GM12873 (cell line): ENCODE data around the gene ARHGAP18.

Experiments used
- TF ChIP-seq, protein P1 (sequence below): IDR thresholded peaks from 2 replicates; pipeline ENCODE4 v1.5.1; 2012; ENCODE audit warnings: low read depth, mild to moderate bottlenecking, moderate library complexity, low read length, control low read depth; ENCODE audit not compliant: insufficient read depth; ENCODE audit errors: missing control alignments

Gene ARHGAP18

GRCh38 chr6:129643968-129644367, 66.0 kb downstream of the ARHGAP18 start:
- TF ChIP-seq, protein P1, sequence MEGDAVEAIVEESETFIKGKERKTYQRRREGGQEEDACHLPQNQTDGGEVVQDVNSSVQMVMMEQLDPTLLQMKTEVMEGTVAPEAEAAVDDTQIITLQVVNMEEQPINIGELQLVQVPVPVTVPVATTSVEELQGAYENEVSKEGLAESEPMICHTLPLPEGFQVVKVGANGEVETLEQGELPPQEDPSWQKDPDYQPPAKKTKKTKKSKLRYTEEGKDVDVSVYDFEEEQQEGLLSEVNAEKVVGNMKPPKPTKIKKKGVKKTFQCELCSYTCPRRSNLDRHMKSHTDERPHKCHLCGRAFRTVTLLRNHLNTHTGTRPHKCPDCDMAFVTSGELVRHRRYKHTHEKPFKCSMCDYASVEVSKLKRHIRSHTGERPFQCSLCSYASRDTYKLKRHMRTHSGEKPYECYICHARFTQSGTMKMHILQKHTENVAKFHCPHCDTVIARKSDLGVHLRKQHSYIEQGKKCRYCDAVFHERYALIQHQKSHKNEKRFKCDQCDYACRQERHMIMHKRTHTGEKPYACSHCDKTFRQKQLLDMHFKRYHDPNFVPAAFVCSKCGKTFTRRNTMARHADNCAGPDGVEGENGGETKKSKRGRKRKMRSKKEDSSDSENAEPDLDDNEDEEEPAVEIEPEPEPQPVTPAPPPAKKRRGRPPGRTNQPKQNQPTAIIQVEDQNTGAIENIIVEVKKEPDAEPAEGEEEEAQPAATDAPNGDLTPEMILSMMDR = no peak

GRCh38 chr6:129643176-129643575, 66.8 kb downstream of the ARHGAP18 start:
- TF ChIP-seq, protein P1 = no peak

GRCh38 chr6:129642322-129642721, 67.7 kb downstream of the ARHGAP18 start:
- TF ChIP-seq, protein P1 = no peak

- TF ChIP-seq, protein P1 = no peak
Observed at GRCh38 chr6:129641344-129641743, 68.6 kb downstream of the ARHGAP18 start.

GRCh38 chr6:129638686-129639085, 71.3 kb downstream of the ARHGAP18 start:
- TF ChIP-seq, protein P1 = no peak

- TF ChIP-seq, protein P1 = no peak
Observed at GRCh38 chr6:129638055-129638684, 71.8 kb downstream of the ARHGAP18 start.

DNA sequence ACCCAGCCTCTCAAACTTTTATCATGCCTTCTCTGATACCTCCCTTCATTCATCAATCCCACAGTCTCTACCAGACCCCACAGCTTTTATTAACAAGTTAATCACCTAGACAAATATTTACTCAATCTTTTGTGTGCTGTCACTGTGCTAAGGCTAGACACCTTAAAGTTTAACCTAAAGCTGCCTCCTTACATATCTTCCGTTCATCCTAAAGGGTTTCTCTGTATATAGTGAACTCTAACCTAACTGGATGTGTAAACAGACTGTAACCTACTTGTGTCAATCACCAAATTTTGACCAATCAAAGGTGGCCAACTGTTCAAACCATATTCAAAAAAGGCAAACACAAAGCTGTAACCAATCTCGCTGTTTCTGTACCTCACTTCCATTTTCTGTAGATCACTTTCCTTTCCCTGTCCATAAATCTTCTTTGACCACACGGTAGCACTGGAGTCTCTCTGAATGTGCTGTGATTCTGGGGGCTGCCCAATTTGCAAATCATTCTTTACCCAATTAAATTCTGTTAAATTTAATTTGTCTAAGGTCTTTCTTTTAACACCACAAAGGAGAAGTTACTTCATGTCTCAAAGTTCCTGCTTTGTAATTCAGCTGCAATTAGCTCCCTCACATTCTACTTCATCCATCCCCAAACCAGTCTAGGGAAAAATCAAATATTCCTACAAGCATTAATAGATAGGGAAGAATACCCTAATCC, 72.5 kb downstream of the ARHGAP18 start:
- TF ChIP-seq, protein P1 = no peak
